ENCODE data around the gene NCBP3. TPM values are rescaled to one million over a fixed set of nuclear protein-coding genes. Genes with fewer than 3 reads are reported as not detected.

Gene NCBP3
- polyA plus RNA-seq, 3 donors = 75.4 to 113 (median 112) TPM

DNA sequence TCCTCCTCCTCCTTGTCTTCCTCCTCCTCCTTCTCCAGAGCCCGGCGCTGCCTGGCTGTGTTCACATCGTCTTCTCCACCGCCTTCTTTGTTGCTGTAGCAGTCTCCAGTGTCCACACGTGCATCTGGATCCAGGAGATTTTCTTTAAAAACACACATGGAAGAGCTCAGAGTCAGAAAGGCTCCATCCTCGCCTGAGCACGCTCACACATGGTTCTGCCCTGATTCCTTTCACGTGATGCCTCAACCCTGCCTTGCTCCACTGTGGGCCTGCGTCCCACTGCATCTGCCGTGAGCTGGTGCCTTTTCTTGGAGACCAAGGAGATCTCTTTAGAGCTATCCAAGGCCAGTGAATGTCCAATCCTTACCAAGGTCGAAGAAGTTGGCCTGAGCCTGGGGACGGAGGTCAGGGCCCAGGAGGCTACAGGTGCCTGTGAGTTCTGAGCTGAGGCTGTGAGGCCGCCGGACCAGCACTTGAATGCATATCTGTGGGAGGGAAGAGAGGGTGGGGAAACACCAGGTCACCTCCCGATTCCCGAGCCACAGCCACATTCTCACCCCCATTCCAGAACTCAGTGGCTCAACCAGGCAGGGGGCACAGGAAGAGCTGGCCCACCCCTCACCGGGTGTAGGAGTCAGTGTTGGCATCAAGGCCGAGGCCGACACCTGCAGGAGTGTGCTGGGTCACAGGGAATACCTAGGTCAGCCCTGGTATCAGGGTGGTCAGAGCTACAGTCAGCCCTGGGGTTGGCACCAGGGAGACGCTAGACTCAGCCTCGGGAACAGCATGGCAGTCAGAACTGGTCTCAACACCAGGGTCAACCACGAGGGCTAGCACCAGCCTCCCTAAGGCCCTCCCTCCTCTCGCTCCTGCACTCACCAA is 84.8 kb downstream of the NCBP3 start:
- no peak for DNase-seq

DNA sequence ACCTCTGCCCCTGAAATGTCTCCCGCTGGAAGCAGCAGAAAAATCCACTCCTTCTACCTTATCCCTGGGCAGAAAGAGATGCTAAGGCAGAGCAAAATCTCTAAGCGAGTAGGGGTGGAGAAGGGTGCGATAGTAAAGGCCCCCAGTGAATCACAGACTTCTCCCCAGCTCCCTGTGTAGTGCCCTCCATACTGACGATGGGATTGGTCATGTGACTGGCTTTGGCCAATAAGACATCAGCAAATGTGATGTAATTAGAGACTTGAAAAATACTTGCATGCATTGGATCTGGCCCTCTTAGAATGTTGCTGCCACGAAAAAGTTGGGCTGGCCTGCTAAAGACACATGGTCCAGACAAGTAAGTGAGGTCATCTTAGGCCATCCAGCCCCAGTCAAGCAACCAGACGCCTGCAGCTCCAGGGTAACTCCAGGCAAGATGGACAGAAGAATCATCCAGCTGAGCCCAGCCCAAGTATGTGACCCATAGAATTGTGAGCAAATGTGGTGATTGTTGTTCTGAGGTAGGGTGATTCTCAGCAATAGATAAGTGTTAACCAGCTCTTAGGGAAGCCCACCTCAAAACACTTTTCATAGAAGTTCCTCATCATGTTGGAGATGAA is 86.3 kb downstream of the NCBP3 start:
- no peak for DNase-seq

DNA sequence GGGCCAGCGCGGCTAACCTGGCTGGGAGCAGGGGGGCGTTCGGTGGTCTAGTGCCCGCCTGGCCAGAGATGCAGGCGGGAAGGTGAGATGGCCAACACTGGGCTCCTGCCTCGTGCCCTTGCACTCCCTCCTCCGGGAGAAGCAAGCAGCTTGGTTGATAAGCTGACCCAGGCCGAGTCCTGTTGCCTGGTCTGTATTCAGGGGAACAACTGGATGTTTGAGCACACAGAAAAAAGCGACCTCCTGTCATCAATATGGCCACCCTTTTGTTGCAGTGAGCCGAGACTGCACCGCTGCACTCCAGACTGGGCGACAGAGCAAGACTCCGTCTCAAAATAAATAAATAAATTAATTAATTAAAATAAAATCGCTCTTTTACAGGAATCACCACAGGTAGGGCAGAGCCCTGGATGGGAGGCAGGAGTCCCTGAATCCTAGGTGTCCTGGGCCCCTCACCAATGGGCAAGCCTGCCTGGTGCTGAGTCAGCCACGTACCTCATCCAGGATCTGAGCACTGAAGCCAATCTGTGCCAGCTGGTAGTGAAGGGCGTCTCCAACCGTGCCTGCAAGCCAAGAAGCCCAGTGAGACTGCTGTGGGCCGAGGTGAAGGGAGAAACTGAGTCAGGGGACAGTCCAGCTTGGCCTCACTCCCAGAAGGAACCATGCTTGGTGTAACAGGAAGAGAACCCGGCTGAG is 90.6 kb downstream of the NCBP3 start:
- DNase-seq = no peak

DNA sequence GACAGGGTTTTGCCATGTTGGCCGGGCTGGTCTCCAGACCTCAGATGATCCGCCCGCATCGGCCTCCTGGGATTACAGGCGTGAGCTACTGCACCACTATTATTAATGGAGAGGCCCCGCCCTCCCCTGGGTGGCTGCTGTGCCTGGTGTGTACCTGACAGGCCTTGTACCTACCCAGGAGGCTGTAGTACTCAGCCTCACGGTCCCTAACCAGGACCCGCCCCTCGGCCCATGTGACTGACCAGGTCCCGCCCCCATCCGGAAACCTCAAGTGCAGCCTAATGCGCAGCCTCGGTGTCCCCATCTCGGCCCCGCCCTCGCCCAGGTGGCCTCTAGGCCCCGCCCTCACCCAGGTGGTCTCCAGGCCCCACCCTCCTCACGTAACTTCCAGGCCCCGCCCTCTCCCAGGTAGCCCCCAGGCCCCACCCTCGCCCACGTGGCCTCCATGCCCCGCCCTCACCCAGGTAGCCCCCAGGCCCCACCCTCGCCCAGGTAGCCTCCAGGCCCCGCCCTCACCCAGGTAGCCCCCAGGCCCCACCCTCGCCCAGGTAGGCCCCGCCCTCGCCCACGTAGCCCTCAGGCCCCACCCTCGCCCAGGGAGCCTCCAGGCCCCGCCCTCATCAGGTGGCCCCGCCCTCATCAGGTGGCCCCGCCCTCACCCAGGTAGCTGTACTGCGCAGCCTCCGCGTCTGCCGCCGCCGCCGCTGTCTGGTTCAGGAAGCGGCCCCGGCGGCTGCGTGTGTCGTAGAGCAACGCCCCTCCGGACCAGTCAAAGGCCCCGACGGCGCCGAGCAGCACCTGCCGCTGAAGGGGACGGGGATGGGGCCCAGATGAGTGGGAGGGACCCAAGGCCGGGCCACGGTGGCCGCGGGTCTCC is 91.3 kb downstream of the NCBP3 start:
- peak; percentile 77 for DNase-seq

DNA sequence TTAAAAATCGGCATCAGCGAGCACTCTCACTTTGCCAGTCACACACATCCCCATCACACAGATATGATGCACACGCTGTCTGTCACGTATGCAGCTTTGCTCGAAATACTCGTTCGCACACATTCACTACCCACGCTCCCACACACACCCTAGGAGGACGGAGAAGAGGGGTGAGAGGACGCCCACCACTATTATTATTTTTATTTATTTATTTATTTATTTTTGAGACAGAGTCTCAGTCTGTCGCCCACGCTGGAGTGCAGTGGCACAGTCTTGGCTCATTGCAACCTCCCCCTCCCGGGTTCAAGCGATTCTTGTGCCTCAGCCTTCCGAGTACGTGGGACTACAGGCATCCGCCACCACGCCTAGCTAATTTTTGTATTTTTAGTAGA is 92.0 kb downstream of the NCBP3 start:
- no peak for DNase-seq

DNA sequence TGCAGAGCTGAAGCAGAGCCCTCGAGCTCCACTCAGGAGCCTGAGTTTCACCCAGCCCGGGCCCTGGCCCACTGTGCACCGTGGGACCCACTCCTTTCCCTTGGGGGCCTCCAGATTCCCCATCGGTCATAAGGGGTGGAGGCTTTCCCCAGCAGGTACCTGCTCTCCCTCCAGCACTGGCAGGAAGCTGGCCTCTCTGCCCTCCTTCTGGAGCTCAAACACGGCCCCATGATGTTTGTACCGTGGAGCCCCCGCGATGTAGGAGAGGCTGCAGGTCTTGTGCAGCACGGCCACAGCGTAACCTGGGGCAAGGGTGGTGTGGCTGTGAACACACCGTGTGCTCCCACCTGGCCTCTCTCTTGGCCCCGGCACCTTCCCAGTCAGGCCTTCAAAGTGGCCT is 92.4 kb downstream of the NCBP3 start:
- no peak for DNase-seq

Other genes starting within 250 kb of the NCBP3 start
- 10 to 100 TPM in 2 of 3 donors, 1 to 10 TPM in 1; 7.7 to 14.0 (median 10.3) TPM for gene TRPV1, start 236.8 kb downstream of the NCBP3 start, polyA plus RNA-seq (ENCODE audit: insufficient read length in 3 of 3)
- 10 to 100 TPM; 13.6 to 20.8 (median 15.6) TPM for gene SHPK, start 210.0 kb downstream of the NCBP3 start, polyA plus RNA-seq (ENCODE audit: insufficient read length in 3 of 3)
- gene CTNS, start 209.5 kb downstream of the NCBP3 start, polyA plus RNA-seq (ENCODE audit: insufficient read length in 3 of 3) = 10 to 100 TPM; 20.9 to 25.4 (median 24.5) TPM
- gene TAX1BP3, start 177.7 kb downstream of the NCBP3 start, polyA plus RNA-seq (ENCODE audit: insufficient read length in 3 of 3) = 100 to 1,000 TPM in 2 of 3 donors, 10 to 100 TPM in 1; 97.1 to 123 (median 109) TPM
- gene EMC6, start 177.4 kb downstream of the NCBP3 start, polyA plus RNA-seq (ENCODE audit: insufficient read length in 3 of 3) = 10 to 100 TPM; 28.5 to 39.8 (median 36.7) TPM
- 1 to 10 TPM; 1.3 to 2.0 (median 1.6) TPM for gene P2RX5, start 150.1 kb downstream of the NCBP3 start, polyA plus RNA-seq (ENCODE audit: insufficient read length in 3 of 3)
- 1 to 10 TPM; 3.0 to 3.8 (median 3.2) TPM for gene HASPIN, start 122.3 kb downstream of the NCBP3 start, polyA plus RNA-seq (ENCODE audit: insufficient read length in 3 of 3)
- gene ITGAE, start 45.1 kb downstream of the NCBP3 start, polyA plus RNA-seq (ENCODE audit: insufficient read length in 3 of 3) = 10 to 100 TPM; 38.2 to 46.5 (median 42.7) TPM
- 1 to 10 TPM; 4.1 to 4.9 (median 4.8) TPM for gene CAMKK1, start 46.8 kb upstream of the NCBP3 start, polyA plus RNA-seq (ENCODE audit: insufficient read length in 3 of 3)
- 1 to 10 TPM in 2 of 3 donors, under 1 TPM in 1; 0.89 to 1.4 (median 1.0) TPM for gene P2RX1, start 70.2 kb upstream of the NCBP3 start, polyA plus RNA-seq (ENCODE audit: insufficient read length in 3 of 3)
- gene ATP2A3, start 118.2 kb upstream of the NCBP3 start, polyA plus RNA-seq (ENCODE audit: insufficient read length in 3 of 3) = 1 to 10 TPM; 5.4 to 7.2 (median 6.0) TPM